ENCODE measurements around the gene CTTN. TPM values are rescaled to one million over a fixed set of nuclear protein-coding genes. Genes with fewer than 3 reads are reported as not detected.

CTTN gene
- total and polyA plus RNA-seq, 8 donors: 69.8 to 390 (median 289) TPM

GRCh38 chr11:70433966-70434812 lies 35.9 kb downstream of the CTTN start:
- Histone ChIP-seq H3K27ac (no peak overlapping the region), H3K4me3 (no peak overlapping the region), H3K9me3 (no peaks in the 10 kb centered on the region), H3K27me3 (no peaks in the 10 kb centered on the region), H3K4me1 (no peaks in the 10 kb centered on the region), H3K36me3 (peaks cover 69 to 98% (median 96%) of the 10 kb centered on the region in 4 donors)
- intact Hi-C loops (cut with DNase I; ENCODE audit: low total_unique reads): no loop called here
- TF ChIP-seq CTCF (IDR thresholded peaks at IDR 0.05) (no peak), POLR2A (IDR thresholded peaks at IDR 0.05) (no peak), POLR2AphosphoS5 (IDR thresholded peaks at IDR 0.05) (no peak), EP300 (IDR thresholded peaks at IDR 0.05) (no peak)
- WGBS, 5 donors: 90 to 91% (median 91%) methylated on average over 35 to 36 of the region's 36 CpGs
- no peak for DNase-seq

GRCh38 chr11:70434813-70435278 lies 36.5 kb downstream of the CTTN start:
- no peak for DNase-seq
- H3K9me3 ChIP-seq: no peaks in the 10 kb centered on the region
- H3K27ac ChIP-seq: no peak overlapping the region
- TF ChIP-seq CTCF (IDR thresholded peaks at IDR 0.05) (no peak), POLR2AphosphoS5 (IDR thresholded peaks at IDR 0.05) (no peak), POLR2A (IDR thresholded peaks at IDR 0.05) (no peak), EP300 (IDR thresholded peaks at IDR 0.05) (no peak)
- H3K4me1 ChIP-seq: no peaks in the 10 kb centered on the region
- intact Hi-C loops (cut with DNase I; ENCODE audit: low total_unique reads): no loop called here
- H3K36me3 ChIP-seq: peaks cover 63 to 94% (median 90%) of the 10 kb centered on the region in 4 donors
- no peaks in the 10 kb centered on the region for H3K27me3 ChIP-seq
- WGBS, 5 donors: 87 to 93% (median 91%) methylated on average over 17 of the region's 17 CpGs
- H3K4me3 ChIP-seq: no peak overlapping the region

- Histone ChIP-seq H3K4me1 (no peaks in the 10 kb centered on the region), H3K27ac (no peak overlapping the region), H3K36me3 (peaks cover 58 to 89% (median 85%) of the 10 kb centered on the region in 4 donors), H3K27me3 (no peaks in the 10 kb centered on the region), H3K9me3 (no peaks in the 10 kb centered on the region), H3K4me3 (no peak overlapping the region)
- no peak for DNase-seq
- intact Hi-C loops (cut with DNase I; ENCODE audit: low total_unique reads): no loop called here
- TF ChIP-seq POLR2AphosphoS5 (IDR thresholded peaks at IDR 0.05): no peak
- TF ChIP-seq POLR2A (IDR thresholded peaks at IDR 0.05): no peak
- no peak for TF ChIP-seq EP300 (IDR thresholded peaks at IDR 0.05)
- no peak for TF ChIP-seq CTCF (IDR thresholded peaks at IDR 0.05)
- WGBS, 5 donors: 92 to 96% (median 93%) methylated on average over 13 of the region's 13 CpGs
These were observed 37.0 kb downstream of the CTTN start for GRCh38 chr11:70435361-70435760.

- Histone ChIP-seq H3K9me3 (no peaks in the 10 kb centered on the region), H3K27ac (no peak overlapping the region), H3K4me1 (no peaks in the 10 kb centered on the region), H3K27me3 (no peaks in the 10 kb centered on the region), H3K36me3 (peaks cover 54 to 83% (median 79%) of the 10 kb centered on the region in 4 donors), H3K4me3 (no peak overlapping the region)
- 93 to 94% (median 93%) methylated on average over 22 to 24 of the region's 24 CpGs for WGBS, 5 donors
- TF ChIP-seq POLR2A (IDR thresholded peaks at IDR 0.05) (no peak), CTCF (IDR thresholded peaks at IDR 0.05) (no peak), EP300 (IDR thresholded peaks at IDR 0.05) (no peak)
- no peak for DNase-seq
- intact Hi-C loops (cut with DNase I; ENCODE audit: low total_unique reads): no loop called here
These were observed 37.6 kb downstream of the CTTN start for GRCh38 chr11:70435765-70436500.
